Breast epithelium (tissue), 4 donors: ENCODE measurements around the gene ZMIZ1. TPM values are rescaled to one million over a fixed set of nuclear protein-coding genes. Genes with fewer than 3 reads are reported as not detected.
A peak's percentile ranks its signal among the peaks of the same experiment; 100 is the strongest.

Source experiments
- DNase-seq, 2 donors: peaks; one replicate each; pipeline ENCODE4 v3.0.0-alpha.2; 2019; ENCODE audit warnings: low spot score in 2 of 2
- H3K27ac ChIP-seq, 2 donors: fragments of 200-600 bp; sonication (generic) in 1 of 2; one replicate each; pipeline ENCODE4 v1.5.1; 2016 to 2019; ENCODE audit warnings: mild to moderate bottlenecking in 1 of 2
- H3K27me3 ChIP-seq, 2 donors: fragments of 200-600 bp; sonication (generic) in 1 of 2; one replicate each; pipeline versions ENCODE4 v1.5.1 to v1.6.0; 2017 to 2019; ENCODE audit warnings: control low read depth in 1 of 2, mild to moderate bottlenecking in 1 of 2
- H3K36me3 ChIP-seq: fragments of 200-600 bp; one replicate; pipeline ENCODE4 v1.5.1; 2019
- H3K4me1 ChIP-seq, 2 donors: fragments of 200-600 bp; sonication (generic); one replicate each; pipeline ENCODE4 v1.5.1; 2016 to 2019; ENCODE audit warnings: control low read depth in 1 of 2
- H3K4me3 ChIP-seq, 3 donors: fragments of 200-600 bp; sonication (generic); 1 replicate in 2 of 3; 2 replicates in 1 of 3; pipeline ENCODE4 v1.5.1; 2016 to 2019; ENCODE audit warnings: mild to moderate bottlenecking in 3 of 3, moderate library complexity in 2 of 3
- H3K9me3 ChIP-seq, 2 donors: fragments of 200-600 bp; sonication (generic) in 1 of 2; one replicate each; pipeline ENCODE4 v1.5.1; 2016 to 2019; ENCODE audit warnings: control low read depth in 1 of 2
- POLR2A ChIP-seq: fragments of 450-650 bp; IDR thresholded peaks from one replicate; pipeline ENCODE4 v1.6.1; 2016; ENCODE audit warnings: antibody characterized with exemption, mild to moderate bottlenecking, moderate library complexity
- POLR2AphosphoS5 ChIP-seq, 3 donors: sonication (generic); formaldehyde crosslinking; IDR thresholded peaks; one replicate each; pipeline ENCODE4 v1.6.1; 2017; ENCODE audit warnings: antibody characterized with exemption in 3 of 3
- intact Hi-C: fragments of 100-400 bp; cut with DNase I; formaldehyde crosslinking; loops from one replicate; pipeline ENCODE4 v1.15.1; 2023; ENCODE audit warnings: low total_unique reads
- total RNA-seq, 3 donors: library from RNA; depleted of rRNA; stranded (reverse); fragments of >200 nt; gene quantifications; one replicate each; pipeline ENCODE4 v1.1.0, GENCODE V29; 2016
- TF ChIP-seq, protein P1 (sequence below), 3 donors: fragments of 450-650 bp; IDR thresholded peaks; one replicate each; pipeline ENCODE4 v1.5.1; 2016 to 2017; ENCODE audit warnings: antibody characterized with exemption in 3 of 3, mild to moderate bottlenecking in 3 of 3, moderate library complexity in 3 of 3

The ZMIZ1 gene
- total RNA-seq, 3 donors from 2014 or later, result 34.4 to 63.7 (median 39.8) TPM

DNA sequence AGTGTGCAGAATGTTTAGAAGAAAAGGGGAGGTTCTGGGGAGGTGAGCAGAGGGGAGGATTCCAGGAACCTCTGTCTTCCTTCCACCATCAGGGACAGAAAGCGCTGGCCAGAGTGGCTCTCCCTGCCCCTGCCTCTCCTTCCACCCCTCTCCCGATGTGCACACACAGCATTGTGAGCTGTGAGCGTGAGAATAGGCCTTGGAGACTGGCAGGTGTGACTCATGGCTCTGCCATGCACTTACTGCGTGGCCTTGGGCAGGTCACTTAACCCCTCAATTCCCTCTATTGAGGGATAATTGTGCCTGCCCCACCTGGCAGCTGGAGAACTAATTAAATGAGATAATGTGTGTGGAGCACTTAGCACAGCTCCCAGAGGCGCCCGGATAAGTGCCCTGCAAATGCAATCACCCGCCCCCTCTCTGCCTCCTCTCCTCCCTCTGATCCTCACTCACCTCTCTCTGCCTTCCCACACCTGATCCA is 115.4 kb downstream of the ZMIZ1 start:
- intact Hi-C loops, result loop anchor here (10.0 kb wide), 1 partner anchor 1139 kb away; no protein-coding TSS in a partner anchor
- no peak for DNase-seq

DNA sequence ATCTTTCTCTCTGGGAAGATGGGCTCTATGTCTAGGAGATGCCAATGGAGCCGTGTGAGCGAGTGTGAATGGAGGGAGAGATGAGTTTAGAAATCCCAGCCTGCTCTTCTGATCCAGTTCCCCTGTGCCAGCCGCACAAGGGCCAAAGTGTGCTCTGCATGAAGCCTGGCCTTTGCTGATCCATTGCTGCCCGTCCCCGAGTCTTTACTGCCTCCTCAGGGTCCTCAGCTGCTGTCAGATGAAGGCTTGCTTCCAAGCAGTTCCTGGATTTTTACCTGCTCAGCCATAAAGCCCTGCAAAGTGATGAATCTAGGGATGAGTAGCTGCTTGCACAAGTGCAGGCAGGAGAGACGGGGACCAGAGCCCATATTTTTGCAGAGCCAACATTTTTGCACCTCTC is 115.9 kb downstream of the ZMIZ1 start:
- no peaks in the 10 kb centered on the region for H3K27me3 ChIP-seq
- no peaks in the 10 kb centered on the region for H3K36me3 ChIP-seq
- no peaks in the 10 kb centered on the region for H3K9me3 ChIP-seq
- TF ChIP-seq POLR2AphosphoS5 (IDR thresholded peaks at IDR 0.05) (no peak), POLR2A (no peak)
- TF ChIP-seq, protein P1, sequence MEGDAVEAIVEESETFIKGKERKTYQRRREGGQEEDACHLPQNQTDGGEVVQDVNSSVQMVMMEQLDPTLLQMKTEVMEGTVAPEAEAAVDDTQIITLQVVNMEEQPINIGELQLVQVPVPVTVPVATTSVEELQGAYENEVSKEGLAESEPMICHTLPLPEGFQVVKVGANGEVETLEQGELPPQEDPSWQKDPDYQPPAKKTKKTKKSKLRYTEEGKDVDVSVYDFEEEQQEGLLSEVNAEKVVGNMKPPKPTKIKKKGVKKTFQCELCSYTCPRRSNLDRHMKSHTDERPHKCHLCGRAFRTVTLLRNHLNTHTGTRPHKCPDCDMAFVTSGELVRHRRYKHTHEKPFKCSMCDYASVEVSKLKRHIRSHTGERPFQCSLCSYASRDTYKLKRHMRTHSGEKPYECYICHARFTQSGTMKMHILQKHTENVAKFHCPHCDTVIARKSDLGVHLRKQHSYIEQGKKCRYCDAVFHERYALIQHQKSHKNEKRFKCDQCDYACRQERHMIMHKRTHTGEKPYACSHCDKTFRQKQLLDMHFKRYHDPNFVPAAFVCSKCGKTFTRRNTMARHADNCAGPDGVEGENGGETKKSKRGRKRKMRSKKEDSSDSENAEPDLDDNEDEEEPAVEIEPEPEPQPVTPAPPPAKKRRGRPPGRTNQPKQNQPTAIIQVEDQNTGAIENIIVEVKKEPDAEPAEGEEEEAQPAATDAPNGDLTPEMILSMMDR (IDR thresholded peaks at IDR 0.05), result no peak
- intact Hi-C loops, result loop anchor here (10.0 kb wide), 1 partner anchor 1140 kb away; no protein-coding TSS in a partner anchor
- no peak overlapping the region for H3K4me3 ChIP-seq
- no peak for DNase-seq
- peaks cover 4 to 12% of the 10 kb centered on the region in 2 donors for H3K4me1 ChIP-seq
- peak overlapping the region; percentile 66 to 67 for H3K27ac ChIP-seq

More for the DNA sequence above, 115.4 kb downstream of the ZMIZ1 start:
- H3K27me3 ChIP-seq, result no peaks in the 10 kb centered on the region
- peaks cover 4 to 12% of the 10 kb centered on the region in 2 donors for H3K4me1 ChIP-seq
- TF ChIP-seq POLR2AphosphoS5 (IDR thresholded peaks at IDR 0.05), result peak in 1 of 3 donors; percentile 23
- TF ChIP-seq POLR2A, result no peak
- TF ChIP-seq, protein P1 (IDR thresholded peaks at IDR 0.05), result no peak
- H3K4me3 ChIP-seq, result no peak overlapping the region
- peak overlapping the region; percentile 66 to 67 for H3K27ac ChIP-seq
- H3K36me3 ChIP-seq, result no peaks in the 10 kb centered on the region
- H3K9me3 ChIP-seq, result no peaks in the 10 kb centered on the region

DNA sequence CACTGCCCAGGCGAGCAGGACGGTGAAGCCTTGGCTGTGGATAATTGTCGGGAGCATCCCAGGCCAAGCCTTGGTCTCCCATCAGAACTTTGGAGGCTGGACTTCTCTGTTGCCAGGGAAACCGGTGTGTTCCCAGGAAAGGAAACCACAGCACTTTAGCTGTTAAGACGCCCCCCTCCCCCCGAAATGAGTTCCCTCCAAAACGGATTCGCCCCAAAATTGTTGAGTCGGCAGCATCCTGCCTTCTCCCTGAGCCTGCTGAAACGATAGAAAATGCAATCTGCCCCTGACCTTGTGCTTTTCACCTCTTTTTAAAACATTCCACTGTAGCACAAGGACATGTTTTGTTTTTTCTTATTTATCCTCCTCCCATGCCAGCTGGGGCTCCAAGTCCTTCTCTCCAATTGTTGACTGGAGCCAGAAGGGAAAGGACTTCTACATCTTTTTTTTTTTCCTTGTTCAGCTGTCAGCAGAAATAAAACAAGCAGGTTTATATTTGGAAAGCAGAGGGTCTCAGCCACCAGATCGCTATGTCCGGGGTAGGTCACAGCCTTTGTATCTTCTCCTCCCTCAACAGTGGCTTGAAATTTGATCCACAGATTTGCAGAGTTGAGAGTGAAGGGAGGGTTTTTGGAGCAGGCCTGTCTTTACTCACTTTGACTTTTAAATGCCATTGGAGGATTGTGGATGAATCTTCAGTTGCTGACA is 116.5 kb downstream of the ZMIZ1 start:
- no peak for DNase-seq
- no peak for TF ChIP-seq POLR2AphosphoS5 (IDR thresholded peaks at IDR 0.05)
- TF ChIP-seq POLR2A, result no peak
- TF ChIP-seq, protein P1 (IDR thresholded peaks at IDR 0.05), result no peak
- no peaks in the 10 kb centered on the region for H3K36me3 ChIP-seq
- intact Hi-C loops, result loop anchor here (10.0 kb wide), 1 partner anchor 1140 kb away; no protein-coding TSS in a partner anchor
- peak overlapping the region; percentile 66 to 67 for H3K27ac ChIP-seq
- H3K4me3 ChIP-seq, result no peak overlapping the region
- peaks cover 4 to 12% of the 10 kb centered on the region in 2 donors for H3K4me1 ChIP-seq
- no peaks in the 10 kb centered on the region for H3K9me3 ChIP-seq
- H3K27me3 ChIP-seq, result no peaks in the 10 kb centered on the region

DNA sequence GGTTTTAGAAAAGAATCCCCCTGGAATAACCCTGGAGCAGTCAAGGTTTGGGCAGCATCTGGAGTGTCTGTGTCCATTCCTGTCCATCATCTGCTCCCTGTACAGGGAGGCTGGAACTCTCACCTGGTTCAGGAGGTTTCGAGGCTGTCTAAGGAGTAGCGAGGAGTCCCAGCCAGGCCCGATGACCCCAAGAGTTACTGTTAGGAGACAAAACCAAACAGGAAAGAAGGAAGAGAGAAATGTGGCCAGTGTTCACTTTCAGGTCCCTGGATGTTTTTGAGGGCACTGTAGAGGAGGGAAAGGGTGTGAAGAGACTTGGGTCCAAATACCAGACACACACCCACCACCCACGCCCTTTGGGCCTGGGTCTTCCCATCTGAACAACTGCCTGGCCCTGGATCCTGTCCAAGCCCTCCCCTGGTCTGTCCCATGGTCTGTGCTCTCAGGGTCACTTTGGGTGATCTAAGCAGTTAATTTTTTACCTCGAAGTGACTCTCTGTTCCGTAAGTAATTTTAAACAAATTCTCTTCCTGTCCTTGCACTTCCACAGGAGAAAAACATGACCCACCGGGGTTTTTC is 117.1 kb downstream of the ZMIZ1 start:
- DNase-seq, result no peak
- peak overlapping the region; percentile 23 to 38 for H3K27ac ChIP-seq
- H3K4me1 ChIP-seq, result peaks cover 4 to 12% of the 10 kb centered on the region in 2 donors
- no peaks in the 10 kb centered on the region for H3K27me3 ChIP-seq
- H3K4me3 ChIP-seq, result no peak overlapping the region
- intact Hi-C loops, result loop anchor here (10.0 kb wide), 1 partner anchor 1141 kb away; no protein-coding TSS in a partner anchor
- TF ChIP-seq, protein P1 (IDR thresholded peaks at IDR 0.05), result no peak
- TF ChIP-seq POLR2AphosphoS5 (IDR thresholded peaks at IDR 0.05), result no peak
- no peak for TF ChIP-seq POLR2A
- no peaks in the 10 kb centered on the region for H3K36me3 ChIP-seq
- H3K9me3 ChIP-seq, result no peaks in the 10 kb centered on the region
